Measurements from ENCODE around the gene SLC6A11. TPM values are rescaled to one million over a fixed set of nuclear protein-coding genes. Genes with fewer than 3 reads are reported as not detected.

Gene SLC6A11
- total and polyA plus RNA-seq, 2 experiments from 2014 or later, result 0.18 TPM; not detected in 1

DNA sequence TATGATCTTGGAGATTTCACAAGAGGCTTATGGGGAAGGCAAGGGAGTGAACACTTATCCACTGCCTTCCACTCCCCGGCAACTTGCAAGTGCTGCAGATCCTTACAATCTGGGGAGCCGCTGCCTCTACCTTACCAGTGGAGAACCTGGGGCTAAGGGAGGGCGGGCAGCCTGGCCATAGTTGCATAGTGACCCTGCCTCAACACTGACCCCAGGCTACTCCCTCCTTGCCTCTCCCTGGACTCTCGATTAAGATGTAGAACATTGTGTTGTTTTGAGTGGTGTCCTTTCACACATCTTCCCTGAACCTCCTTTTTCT is 30.6 kb downstream of the SLC6A11 start:
- TF ChIP-seq, protein P1, sequence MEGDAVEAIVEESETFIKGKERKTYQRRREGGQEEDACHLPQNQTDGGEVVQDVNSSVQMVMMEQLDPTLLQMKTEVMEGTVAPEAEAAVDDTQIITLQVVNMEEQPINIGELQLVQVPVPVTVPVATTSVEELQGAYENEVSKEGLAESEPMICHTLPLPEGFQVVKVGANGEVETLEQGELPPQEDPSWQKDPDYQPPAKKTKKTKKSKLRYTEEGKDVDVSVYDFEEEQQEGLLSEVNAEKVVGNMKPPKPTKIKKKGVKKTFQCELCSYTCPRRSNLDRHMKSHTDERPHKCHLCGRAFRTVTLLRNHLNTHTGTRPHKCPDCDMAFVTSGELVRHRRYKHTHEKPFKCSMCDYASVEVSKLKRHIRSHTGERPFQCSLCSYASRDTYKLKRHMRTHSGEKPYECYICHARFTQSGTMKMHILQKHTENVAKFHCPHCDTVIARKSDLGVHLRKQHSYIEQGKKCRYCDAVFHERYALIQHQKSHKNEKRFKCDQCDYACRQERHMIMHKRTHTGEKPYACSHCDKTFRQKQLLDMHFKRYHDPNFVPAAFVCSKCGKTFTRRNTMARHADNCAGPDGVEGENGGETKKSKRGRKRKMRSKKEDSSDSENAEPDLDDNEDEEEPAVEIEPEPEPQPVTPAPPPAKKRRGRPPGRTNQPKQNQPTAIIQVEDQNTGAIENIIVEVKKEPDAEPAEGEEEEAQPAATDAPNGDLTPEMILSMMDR (IDR thresholded peaks at IDR 0.05; ENCODE audit: low read depth, low read length), result no peak
- no peaks in the 10 kb centered on the region for H3K36me3 ChIP-seq
- H3K9me3 ChIP-seq (ENCODE audit: low read depth), result no peaks in the 10 kb centered on the region
- no peak for DNase-seq (ENCODE audit: low read depth in 1 of 2, low spot score in 1 of 2)
- peaks cover 36% of the 10 kb centered on the region for H3K27me3 ChIP-seq
- H3K4me3 ChIP-seq, result no peak overlapping the region
- no peak overlapping the region for H3K27ac ChIP-seq
- no peaks in the 10 kb centered on the region for H3K4me1 ChIP-seq (ENCODE audit: low read depth)

DNA sequence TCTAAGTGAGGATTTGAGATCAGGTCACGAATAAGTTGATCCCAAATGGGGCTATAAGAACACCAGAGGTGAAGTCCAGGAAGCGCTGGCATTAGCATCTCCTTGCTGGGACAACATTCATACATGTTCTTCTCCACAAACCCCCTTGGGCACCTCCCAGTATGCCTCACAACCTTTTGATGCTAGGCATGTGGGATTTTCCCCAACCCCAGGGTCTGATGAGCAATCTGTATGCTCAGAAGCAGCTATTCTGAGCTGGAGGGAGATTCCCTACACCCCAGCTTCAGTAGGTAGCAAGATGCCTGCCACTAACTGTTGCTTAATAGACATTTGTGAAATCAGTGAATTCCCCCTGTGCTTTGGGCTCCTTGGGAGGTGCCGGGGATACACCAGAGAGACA is 32.2 kb downstream of the SLC6A11 start:
- Histone ChIP-seq H3K36me3 (no peaks in the 10 kb centered on the region), H3K9me3 (ENCODE audit: low read depth) (no peaks in the 10 kb centered on the region), H3K27me3 (peaks cover 30% of the 10 kb centered on the region), H3K4me1 (ENCODE audit: low read depth) (no peaks in the 10 kb centered on the region), H3K4me3 (no peak overlapping the region), H3K27ac (no peak overlapping the region)
- no peak for DNase-seq (ENCODE audit: low read depth in 1 of 2, low spot score in 1 of 2)
- TF ChIP-seq, protein P1 (IDR thresholded peaks at IDR 0.05; ENCODE audit: low read depth, low read length), result no peak

DNA sequence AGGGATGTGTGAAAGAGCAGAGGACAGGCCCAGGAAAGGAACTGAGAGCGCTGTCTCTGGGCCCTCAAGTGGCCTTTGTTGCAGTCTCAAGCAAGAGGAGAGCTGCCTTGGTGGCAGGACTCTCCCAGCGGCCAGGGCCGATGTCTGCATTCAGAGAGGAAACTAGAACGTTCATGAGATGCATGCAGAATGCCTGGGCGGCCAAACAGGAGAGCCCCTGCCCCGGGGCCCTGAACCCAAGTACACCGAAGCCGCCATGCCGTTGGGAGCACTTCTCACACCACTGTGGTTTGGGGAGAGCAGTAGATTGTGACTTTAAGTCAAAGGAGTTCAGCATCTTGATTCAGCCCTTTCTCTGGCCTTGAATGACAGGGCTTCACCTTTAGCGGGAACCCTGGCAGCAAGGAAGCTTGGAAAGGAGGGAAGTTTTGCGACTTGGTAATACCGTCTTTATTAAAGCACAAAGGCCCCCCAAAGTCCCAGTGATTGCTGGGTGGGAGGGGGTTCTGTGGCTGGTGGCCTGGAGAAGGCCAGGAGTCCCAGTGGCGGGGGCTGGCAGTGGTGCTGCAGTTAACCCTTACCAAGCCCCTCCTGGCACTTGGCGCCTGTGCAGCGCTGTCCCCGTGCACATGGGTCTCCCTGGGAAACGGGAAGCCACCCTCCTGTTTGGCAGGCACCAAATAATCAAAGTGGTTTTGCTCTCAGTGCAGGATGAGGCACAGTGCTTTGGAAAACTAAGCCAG is 36.2 kb downstream of the SLC6A11 start:
- Histone ChIP-seq H3K4me3 (no peak overlapping the region), H3K9me3 (ENCODE audit: low read depth) (no peaks in the 10 kb centered on the region), H3K4me1 (ENCODE audit: low read depth) (no peaks in the 10 kb centered on the region), H3K27ac (no peak overlapping the region), H3K36me3 (no peaks in the 10 kb centered on the region), H3K27me3 (peaks cover 17% of the 10 kb centered on the region)
- DNase-seq (ENCODE audit: low read depth in 1 of 2, low spot score in 1 of 2), result no peak
- TF ChIP-seq, protein P1 (IDR thresholded peaks at IDR 0.05; ENCODE audit: low read depth, low read length), result no peak

DNA sequence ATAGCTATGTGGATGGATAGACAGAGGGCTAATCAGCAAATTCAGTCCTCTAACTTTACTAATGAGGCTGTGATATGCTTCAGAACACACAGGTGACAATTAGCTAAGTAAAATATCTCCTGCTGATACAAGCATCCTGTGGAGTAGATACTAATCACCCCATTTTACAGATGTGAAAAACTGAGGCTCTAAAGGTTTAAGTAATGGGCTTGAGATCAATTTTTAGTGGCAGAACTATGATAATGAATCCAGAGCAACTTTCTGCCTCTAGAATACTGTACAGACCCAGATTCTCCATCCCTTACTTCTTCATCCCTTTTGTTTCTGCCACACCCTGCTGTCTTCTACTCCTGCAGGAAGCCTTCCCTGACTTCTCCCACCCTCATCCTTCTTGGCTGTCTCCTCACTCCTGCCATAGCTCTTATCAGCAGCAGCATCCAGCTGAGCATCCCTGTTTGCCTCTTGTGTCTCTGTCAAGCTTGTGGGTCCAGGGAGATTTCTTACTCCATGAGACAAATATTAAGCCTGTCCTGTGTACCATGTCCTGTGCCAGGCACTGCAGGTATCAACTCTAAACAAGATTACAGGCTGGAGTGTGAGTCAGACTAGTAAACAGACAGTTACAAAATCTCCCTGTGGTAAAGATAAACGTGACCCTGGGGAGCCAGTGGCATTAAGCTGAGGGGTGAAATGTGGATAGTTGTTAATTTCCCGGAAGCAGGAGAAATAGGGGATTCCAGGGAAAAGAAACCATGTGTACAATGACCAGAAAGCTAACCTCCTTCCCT is 39.2 kb downstream of the SLC6A11 start:
- H3K27ac ChIP-seq, result no peak overlapping the region
- DNase-seq (ENCODE audit: low read depth in 1 of 2, low spot score in 1 of 2), result no peak
- H3K36me3 ChIP-seq, result no peaks in the 10 kb centered on the region
- H3K9me3 ChIP-seq (ENCODE audit: low read depth), result no peaks in the 10 kb centered on the region
- peaks cover 3% of the 10 kb centered on the region for H3K27me3 ChIP-seq
- H3K4me1 ChIP-seq (ENCODE audit: low read depth), result no peaks in the 10 kb centered on the region
- no peak overlapping the region for H3K4me3 ChIP-seq
- TF ChIP-seq, protein P1 (IDR thresholded peaks at IDR 0.05; ENCODE audit: low read depth, low read length), result no peak

DNA sequence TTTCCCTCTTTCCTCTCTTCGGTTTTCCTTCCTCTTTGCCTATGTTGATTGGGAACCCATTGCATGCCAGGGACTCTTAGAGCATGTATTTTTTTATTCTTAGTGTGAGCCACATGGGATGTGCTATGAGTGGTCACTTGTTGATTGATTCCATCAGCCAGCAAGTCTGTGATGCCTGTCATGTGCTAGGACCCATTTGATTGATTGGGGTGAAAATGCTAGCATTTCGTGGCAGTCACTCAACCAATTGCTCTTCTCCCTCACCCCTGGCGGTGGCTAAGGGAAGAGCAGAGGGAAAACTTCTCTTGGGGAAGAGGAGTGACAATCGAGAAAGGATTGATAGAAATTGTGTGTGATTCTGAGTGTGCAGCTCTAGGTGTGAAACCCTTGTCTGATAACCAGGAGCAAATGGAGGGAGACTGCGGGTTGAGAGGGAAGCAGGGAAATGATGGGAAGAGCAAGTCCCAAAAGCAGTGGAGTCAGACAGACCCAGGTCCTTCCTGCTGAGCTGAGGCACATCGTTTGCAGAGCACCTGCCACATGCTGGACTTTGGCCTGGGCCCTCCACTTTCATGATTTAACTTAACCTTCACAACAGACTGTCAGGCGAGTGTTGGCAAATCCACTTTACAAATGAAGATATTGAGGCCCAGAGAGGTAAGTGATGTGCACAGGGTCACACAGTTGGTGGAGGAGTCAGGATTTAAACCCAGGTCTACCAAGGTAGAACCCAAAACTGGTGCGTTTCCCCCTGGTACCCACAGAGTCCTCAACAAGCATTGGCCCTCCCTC is 40.0 kb downstream of the SLC6A11 start:
- Histone ChIP-seq H3K4me1 (ENCODE audit: low read depth) (no peaks in the 10 kb centered on the region), H3K27me3 (peaks cover 3% of the 10 kb centered on the region), H3K4me3 (no peak overlapping the region), H3K27ac (no peak overlapping the region), H3K36me3 (no peaks in the 10 kb centered on the region), H3K9me3 (ENCODE audit: low read depth) (no peaks in the 10 kb centered on the region)
- TF ChIP-seq, protein P1 (IDR thresholded peaks at IDR 0.05; ENCODE audit: low read depth, low read length), result peak; percentile 49
- no peak for DNase-seq (ENCODE audit: low read depth in 1 of 2, low spot score in 1 of 2)

Data from cardiac muscle cell (in vitro differentiated cells and primary cell).